Measurements from ENCODE around the gene UBE2N.

UBE2N gene

GRCh38 chr12:93397412-93397811 lies 44.3 kb downstream of the UBE2N start:
- no peak overlapping the region for H3K9ac ChIP-seq (ENCODE audit: low read depth, low read length, poor library complexity, severe bottlenecking)
- H3K9me3 ChIP-seq (ENCODE audit: insufficient read depth, low read depth, low read length) = no peaks in the 10 kb centered on the region
- H3K4me1 ChIP-seq (ENCODE audit: insufficient read depth, low read length, poor library complexity, severe bottlenecking) = no peaks in the 10 kb centered on the region

GRCh38 chr12:93393425-93393824 lies 48.3 kb downstream of the UBE2N start:
- Histone ChIP-seq H3K4me3 (ENCODE audit: low read length, poor library complexity, severe bottlenecking) (no peak overlapping the region), H3K27me3 (ENCODE audit: insufficient read depth, low read length, poor library complexity, severe bottlenecking) (no peaks in the 10 kb centered on the region), H3K9me3 (ENCODE audit: insufficient read depth, low read depth, low read length) (no peaks in the 10 kb centered on the region), H3K9me2 (replicated peaks; ENCODE audit: low read depth, low read length) (no peaks in the 10 kb centered on the region), H3K79me2 (ENCODE audit: insufficient read depth, low read length) (peaks cover 44% of the 10 kb centered on the region), H3K4me1 (ENCODE audit: insufficient read depth, low read length, poor library complexity, severe bottlenecking) (peaks cover 6% of the 10 kb centered on the region), H3K4me2 (ENCODE audit: low read depth, low read length, poor library complexity, severe bottlenecking) (no peak overlapping the region), H3K9ac (ENCODE audit: low read depth, low read length, poor library complexity, severe bottlenecking) (no peak overlapping the region), H4K20me1 (ENCODE audit: insufficient read depth, low read length, poor library complexity, severe bottlenecking) (peaks cover 9% of the 10 kb centered on the region), H3F3A (ENCODE audit: low read depth) (no peaks in the 10 kb centered on the region), H2AFZ (ENCODE audit: low read length) (no peak overlapping the region), H3K36me3 (ENCODE audit: insufficient read depth, low read length) (peaks cover 28% of the 10 kb centered on the region; the same call in 1 of the 2 replicates)
- TF ChIP-seq CTCF (conservative IDR thresholded peaks at IDR 0.05; ENCODE audit: low read length) = no peak
- no peak for TF ChIP-seq EZH2phosphoT487 (IDR thresholded peaks at IDR 0.05; ENCODE audit: borderline replicate concordance)

More at GRCh38 chr12:93397412-93397811, 44.3 kb downstream of the UBE2N start:
- Histone ChIP-seq H3K4me2 (ENCODE audit: low read depth, low read length, poor library complexity, severe bottlenecking) (no peak overlapping the region), H3K36me3 (ENCODE audit: insufficient read depth, low read length) (peaks cover 38% of the 10 kb centered on the region; the same call in 1 of the 2 replicates), H3K4me3 (ENCODE audit: low read length, poor library complexity, severe bottlenecking) (no peak overlapping the region), H3K9me2 (replicated peaks; ENCODE audit: low read depth, low read length) (no peaks in the 10 kb centered on the region), H3F3A (ENCODE audit: low read depth) (no peaks in the 10 kb centered on the region), H3K27me3 (ENCODE audit: insufficient read depth, low read length, poor library complexity, severe bottlenecking) (no peaks in the 10 kb centered on the region), H2AFZ (ENCODE audit: low read length) (no peak overlapping the region), H4K20me1 (ENCODE audit: insufficient read depth, low read length, poor library complexity, severe bottlenecking) (peaks cover 3% of the 10 kb centered on the region), H3K79me2 (ENCODE audit: insufficient read depth, low read length) (peaks cover 8% of the 10 kb centered on the region; the same call in 1 of the 2 replicates)
- no peak for TF ChIP-seq CTCF (conservative IDR thresholded peaks at IDR 0.05; ENCODE audit: low read length)
- TF ChIP-seq EZH2phosphoT487 (IDR thresholded peaks at IDR 0.05; ENCODE audit: borderline replicate concordance) = no peak

DNA sequence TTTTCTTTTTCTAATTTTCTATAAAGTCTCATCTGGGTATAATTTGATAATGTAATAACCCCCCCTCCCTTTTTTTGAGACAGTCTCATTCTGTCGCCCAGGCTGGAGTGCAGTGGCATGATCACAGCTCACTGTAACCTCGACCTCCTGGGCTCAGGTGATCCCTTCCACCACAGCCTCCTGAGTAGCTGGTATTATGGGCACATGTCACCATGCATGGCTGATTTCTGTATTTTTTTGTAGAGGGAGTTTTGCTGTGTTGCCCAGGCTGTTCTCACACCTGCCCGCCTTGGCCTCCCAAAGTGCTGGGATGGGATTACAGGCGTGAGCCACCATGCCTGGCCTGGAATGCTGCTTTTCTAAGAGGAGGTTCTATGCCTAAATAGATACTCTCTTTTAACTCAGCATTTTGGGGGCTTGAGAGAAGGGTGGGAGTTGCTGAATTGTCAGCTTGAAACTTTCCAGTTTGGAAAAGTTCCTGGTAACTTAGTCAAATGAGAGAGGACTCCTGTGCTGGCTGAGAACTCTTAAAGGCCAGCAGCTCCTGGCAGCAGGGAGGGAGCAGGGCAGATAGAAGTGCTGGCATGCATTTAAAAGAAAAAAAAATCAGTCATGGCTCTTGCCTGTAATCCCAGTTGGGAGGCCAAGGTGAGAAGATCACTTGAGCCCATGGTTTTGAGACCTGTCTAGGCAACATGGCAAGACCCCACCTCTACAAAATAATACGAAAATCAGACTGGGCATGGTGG lies 51.0 kb downstream of the UBE2N start:
- H3K4me2 ChIP-seq (ENCODE audit: low read depth, low read length, poor library complexity, severe bottlenecking) = no peak overlapping the region
- peaks cover 71% of the 10 kb centered on the region for H3K79me2 ChIP-seq (ENCODE audit: insufficient read depth, low read length)

More for the DNA sequence above, 51.0 kb downstream of the UBE2N start:
- H3K9me3 ChIP-seq (ENCODE audit: insufficient read depth, low read depth, low read length) = no peaks in the 10 kb centered on the region
- no peak overlapping the region for H3K9ac ChIP-seq (ENCODE audit: low read depth, low read length, poor library complexity, severe bottlenecking)
- H3F3A ChIP-seq (ENCODE audit: low read depth) = no peaks in the 10 kb centered on the region
- peaks cover 12% of the 10 kb centered on the region for H3K4me1 ChIP-seq (ENCODE audit: insufficient read depth, low read length, poor library complexity, severe bottlenecking)
- no peaks in the 10 kb centered on the region for H3K9me2 ChIP-seq (replicated peaks; ENCODE audit: low read depth, low read length)
- H3K27me3 ChIP-seq (ENCODE audit: insufficient read depth, low read length, poor library complexity, severe bottlenecking) = no peaks in the 10 kb centered on the region
- H3K4me3 ChIP-seq (ENCODE audit: low read length, poor library complexity, severe bottlenecking) = no peak overlapping the region
- no peak overlapping the region for H2AFZ ChIP-seq (ENCODE audit: low read length)
- H3K36me3 ChIP-seq (ENCODE audit: insufficient read depth, low read length) = peaks cover 1% of the 10 kb centered on the region; the same call in 1 of the 2 replicates
- H4K20me1 ChIP-seq (ENCODE audit: insufficient read depth, low read length, poor library complexity, severe bottlenecking) = peaks cover 23% of the 10 kb centered on the region
- TF ChIP-seq CTCF (conservative IDR thresholded peaks at IDR 0.05; ENCODE audit: low read length) (no peak), EZH2phosphoT487 (IDR thresholded peaks at IDR 0.05; ENCODE audit: borderline replicate concordance) (no peak)

All from Loucy (cell line).